ENCODE measurements around the gene SUPT6H.

DNA sequence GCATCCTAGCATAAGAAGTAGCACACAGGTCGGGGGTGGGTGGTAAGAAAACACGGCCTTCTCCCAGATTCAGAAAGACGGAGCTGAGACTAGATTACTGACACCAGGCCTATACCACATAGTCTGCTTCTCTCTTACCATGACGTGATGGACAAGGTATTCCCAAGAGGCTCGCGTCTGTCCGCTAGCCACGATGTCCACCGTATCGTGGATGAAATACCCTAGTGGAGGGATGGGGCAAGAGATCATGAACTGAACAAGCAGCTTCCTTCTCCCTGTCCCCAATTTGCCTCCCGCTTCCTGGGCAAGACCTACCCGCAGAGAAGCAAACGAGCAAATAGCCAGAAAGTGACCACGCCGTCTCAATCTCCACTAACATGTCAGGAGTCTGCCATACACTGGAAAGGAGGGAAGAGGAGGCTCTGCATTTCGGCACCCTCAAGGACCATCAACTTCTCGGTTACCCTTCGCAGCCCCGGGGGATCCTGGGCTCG, 63.2 kb downstream of the SUPT6H start:
- TF ChIP-seq, protein P1, sequence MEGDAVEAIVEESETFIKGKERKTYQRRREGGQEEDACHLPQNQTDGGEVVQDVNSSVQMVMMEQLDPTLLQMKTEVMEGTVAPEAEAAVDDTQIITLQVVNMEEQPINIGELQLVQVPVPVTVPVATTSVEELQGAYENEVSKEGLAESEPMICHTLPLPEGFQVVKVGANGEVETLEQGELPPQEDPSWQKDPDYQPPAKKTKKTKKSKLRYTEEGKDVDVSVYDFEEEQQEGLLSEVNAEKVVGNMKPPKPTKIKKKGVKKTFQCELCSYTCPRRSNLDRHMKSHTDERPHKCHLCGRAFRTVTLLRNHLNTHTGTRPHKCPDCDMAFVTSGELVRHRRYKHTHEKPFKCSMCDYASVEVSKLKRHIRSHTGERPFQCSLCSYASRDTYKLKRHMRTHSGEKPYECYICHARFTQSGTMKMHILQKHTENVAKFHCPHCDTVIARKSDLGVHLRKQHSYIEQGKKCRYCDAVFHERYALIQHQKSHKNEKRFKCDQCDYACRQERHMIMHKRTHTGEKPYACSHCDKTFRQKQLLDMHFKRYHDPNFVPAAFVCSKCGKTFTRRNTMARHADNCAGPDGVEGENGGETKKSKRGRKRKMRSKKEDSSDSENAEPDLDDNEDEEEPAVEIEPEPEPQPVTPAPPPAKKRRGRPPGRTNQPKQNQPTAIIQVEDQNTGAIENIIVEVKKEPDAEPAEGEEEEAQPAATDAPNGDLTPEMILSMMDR (IDR thresholded peaks at IDR 0.05) = no peak
- TF ChIP-seq POLR2A (IDR thresholded peaks at IDR 0.05) = no peak

All from testis (tissue), 2 donors.